Measurements from ENCODE around the gene ABI2. TPM values are rescaled to one million over a fixed set of nuclear protein-coding genes. Genes with fewer than 3 reads are reported as not detected.
"Not testable (repeated sequence)": the region's sequence is repeated elsewhere in the genome, so short reads cannot be mapped to it uniquely, and the experiment has no call there.

Gene ABI2
- total RNA-seq, 1 donor from 2014 or later, result 28.8 TPM

- no peak for DNase-seq (ENCODE audit: low read depth)
- Histone ChIP-seq H3K4me3 (ENCODE audit: low read depth, low read length) (no peak overlapping the region), H3K27me3 (ENCODE audit: control insufficient read depth, insufficient read depth, low read length) (no peaks in the 10 kb centered on the region), H3K36me3 (ENCODE audit: control insufficient read depth, insufficient read depth, low read length) (no peaks in the 10 kb centered on the region)
- TF ChIP-seq CTCF (IDR thresholded peaks at IDR 0.05; ENCODE audit: insufficient read depth, low read length, poor library complexity, severe bottlenecking), result no peak
Observed at GRCh38 chr2:203383038-203383437, 54.8 kb downstream of the ABI2 start.

DNA sequence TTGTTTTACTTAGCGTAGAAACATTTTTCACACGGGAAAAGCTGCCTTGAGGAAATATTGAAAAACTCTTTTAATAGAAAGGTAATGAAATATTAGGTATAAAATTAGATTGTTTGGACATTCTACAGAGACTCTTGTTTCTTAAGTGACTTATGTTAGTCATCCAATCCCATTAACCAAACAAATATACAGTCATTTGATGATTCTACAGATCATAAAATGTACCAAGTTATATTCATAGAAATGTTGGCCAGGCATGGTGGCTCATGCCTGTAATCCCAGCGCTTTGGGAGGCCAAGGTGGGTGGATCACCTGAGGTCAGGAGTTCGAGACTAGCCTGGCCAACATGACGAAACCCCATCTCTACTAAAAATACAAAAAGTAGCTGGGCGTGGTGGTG, 60.0 kb downstream of the ABI2 start:
- DNase-seq (ENCODE audit: low read depth); H3K36me3 ChIP-seq (ENCODE audit: control insufficient read depth, insufficient read depth, low read length); H3K27me3 ChIP-seq (ENCODE audit: control insufficient read depth, insufficient read depth, low read length); H3K4me3 ChIP-seq (ENCODE audit: low read depth, low read length): not testable (repeated sequence)

DNA sequence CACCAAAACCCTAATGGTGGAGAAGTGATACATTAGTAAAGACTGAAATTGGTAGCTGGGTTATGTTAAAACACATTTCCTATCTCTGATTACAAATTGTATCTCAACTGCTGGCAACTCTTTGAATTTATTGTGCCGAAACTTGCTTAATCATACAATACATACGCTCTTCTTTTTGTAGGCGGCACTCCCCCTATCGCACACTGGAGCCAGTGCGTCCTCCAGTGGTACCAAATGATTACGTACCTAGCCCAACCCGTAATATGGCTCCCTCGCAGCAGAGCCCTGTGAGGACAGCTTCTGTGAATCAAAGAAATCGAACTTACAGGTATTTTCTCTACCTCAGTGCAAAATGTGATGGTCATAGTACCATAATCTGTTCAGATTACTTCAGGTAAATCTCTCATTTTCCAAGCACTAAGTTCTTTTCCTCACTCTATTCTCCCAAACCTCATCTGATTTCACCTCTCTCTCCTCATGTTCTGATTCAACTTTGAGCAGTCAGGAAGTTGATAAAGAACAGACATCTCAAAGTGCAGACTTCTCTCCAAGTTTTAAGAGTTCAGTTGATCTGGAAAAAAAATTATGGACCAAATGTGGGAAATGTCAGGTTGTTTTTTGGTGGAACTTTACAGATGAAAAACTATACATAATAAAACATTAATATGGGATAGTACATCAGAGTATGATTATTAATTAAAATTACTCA, 66.5 kb downstream of the ABI2 start:
- DNase-seq (ENCODE audit: low read depth), result no peak
- H3K4me3 ChIP-seq (ENCODE audit: low read depth, low read length), result no peak overlapping the region
- TF ChIP-seq CTCF (IDR thresholded peaks at IDR 0.05; ENCODE audit: insufficient read depth, low read length, poor library complexity, severe bottlenecking), result no peak
- H3K27me3 ChIP-seq (ENCODE audit: control insufficient read depth, insufficient read depth, low read length), result no peaks in the 10 kb centered on the region
- H3K36me3 ChIP-seq (ENCODE audit: control insufficient read depth, insufficient read depth, low read length), result peaks cover 1% of the 10 kb centered on the region

DNA sequence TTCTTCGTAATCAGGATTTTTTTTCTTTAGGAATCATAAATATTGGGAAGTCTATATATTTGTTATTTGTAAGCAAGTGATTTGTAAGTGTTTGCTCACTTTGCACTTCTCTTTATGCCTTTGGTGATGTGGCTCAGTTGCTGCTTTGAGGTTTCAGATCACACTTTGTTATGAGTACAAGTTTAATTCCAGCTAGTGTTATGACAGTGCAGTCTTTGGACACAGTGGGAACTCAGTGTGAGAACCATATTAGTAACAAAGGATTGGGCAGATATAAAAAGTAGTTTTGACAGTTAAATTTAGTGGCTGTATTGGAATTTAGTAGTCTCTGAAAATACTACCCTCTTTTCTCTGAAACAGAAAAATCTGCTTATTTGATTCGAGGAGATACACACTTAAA, 67.7 kb downstream of the ABI2 start:
- DNase-seq (ENCODE audit: low read depth), result no peak
- Histone ChIP-seq H3K4me3 (ENCODE audit: low read depth, low read length) (no peak overlapping the region), H3K27me3 (ENCODE audit: control insufficient read depth, insufficient read depth, low read length) (no peaks in the 10 kb centered on the region), H3K36me3 (ENCODE audit: control insufficient read depth, insufficient read depth, low read length) (peaks cover 1% of the 10 kb centered on the region)
- no peak for TF ChIP-seq CTCF (IDR thresholded peaks at IDR 0.05; ENCODE audit: insufficient read depth, low read length, poor library complexity, severe bottlenecking)

DNA sequence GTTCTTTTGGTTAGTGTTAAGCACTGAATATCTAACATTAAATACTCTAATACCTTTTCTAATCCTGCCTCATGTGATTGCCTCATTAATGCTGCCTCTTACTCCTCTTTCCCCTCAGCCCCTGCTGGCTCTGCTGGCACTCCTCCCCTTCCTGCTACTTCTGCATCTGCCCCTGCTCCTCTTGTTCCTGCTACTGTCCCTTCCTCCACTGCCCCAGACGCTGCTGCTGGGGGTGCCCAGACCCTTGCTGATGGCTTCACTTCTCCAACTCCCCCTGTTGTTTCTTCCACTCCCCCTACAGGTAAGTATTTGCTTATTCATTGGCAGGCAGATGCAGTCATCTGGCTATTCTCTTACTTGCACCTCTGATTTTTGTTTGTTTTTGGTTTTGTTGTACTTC, 68.5 kb downstream of the ABI2 start:
- no peak for DNase-seq (ENCODE audit: low read depth)
- TF ChIP-seq CTCF (IDR thresholded peaks at IDR 0.05; ENCODE audit: insufficient read depth, low read length, poor library complexity, severe bottlenecking), result peak; percentile 41
- H3K27me3 ChIP-seq (ENCODE audit: control insufficient read depth, insufficient read depth, low read length), result no peaks in the 10 kb centered on the region
- peaks cover 1% of the 10 kb centered on the region for H3K36me3 ChIP-seq (ENCODE audit: control insufficient read depth, insufficient read depth, low read length)
- H3K4me3 ChIP-seq (ENCODE audit: low read depth, low read length), result no peak overlapping the region

GRCh38 chr2:203399031-203399430, 70.8 kb downstream of the ABI2 start:
- Histone ChIP-seq H3K4me3 (ENCODE audit: low read depth, low read length) (no peak overlapping the region), H3K36me3 (ENCODE audit: control insufficient read depth, insufficient read depth, low read length) (peaks cover 1% of the 10 kb centered on the region), H3K27me3 (ENCODE audit: control insufficient read depth, insufficient read depth, low read length) (no peaks in the 10 kb centered on the region)
- no peak for DNase-seq (ENCODE audit: low read depth)
- TF ChIP-seq CTCF (IDR thresholded peaks at IDR 0.05; ENCODE audit: insufficient read depth, low read length, poor library complexity, severe bottlenecking), result no peak
